NB4 (cell line): ENCODE results near the gene FBXW4.

Experiments used
- CTCF ChIP-seq: IDR thresholded peaks from one replicate; pipeline ENCODE4 v1.5.1; 2012; ENCODE audit warnings: low read depth, low read length
- MAX ChIP-seq: IDR thresholded peaks from 2 replicates; pipeline ENCODE4 v1.6.1; 2011; ENCODE audit warnings: low read depth, low read length
- MYC ChIP-seq: IDR thresholded peaks from 2 replicates; pipeline ENCODE4 v1.6.1; 2011; ENCODE audit warnings: low read depth, low read length
- POLR2A ChIP-seq: IDR thresholded peaks from 2 replicates; pipeline ENCODE4 v1.6.1; 2011; ENCODE audit warnings: mild to moderate bottlenecking; ENCODE audit not compliant: insufficient read length; ENCODE audit errors: extremely low read depth

- TF ChIP-seq CTCF (no peak), MYC (no peak), POLR2A (no peak), MAX (no peak)
Observed at GRCh38 chr10:101613646-101614045, 81.3 kb downstream of the FBXW4 start.
